Mammary epithelial cell (primary cell): ENCODE results near the gene FNDC5.

ENCODE experiments used
- CTCF ChIP-seq, 2 donors: IDR thresholded peaks in 1 of 2; conservative IDR thresholded peaks in 1 of 2; 2 replicates each; pipeline ENCODE4 v1.5.1; 2011 to 2012; ENCODE audit warnings: inconsistent platforms in 2 of 2, low read length in 2 of 2, mild to moderate bottlenecking in 2 of 2, control low read depth in 1 of 2, low read depth in 1 of 2; ENCODE audit not compliant: insufficient read depth in 1 of 2; ENCODE audit errors: extremely low read depth in 1 of 2
- EZH2 ChIP-seq: IDR thresholded peaks from 2 replicates; pipeline ENCODE4 v1.6.1; 2012; ENCODE audit warnings: low read length, inconsistent platforms, borderline replicate concordance

GRCh38 chr1:32895325-32896215, 24.9 kb upstream of the FNDC5 start:
- TF ChIP-seq EZH2 (no peak), CTCF (conservative IDR thresholded peaks at IDR 0.05 in 1 of 2, IDR thresholded peaks at IDR 0.05 in 1 of 2; ENCODE audit: extremely low read depth in 1 of 2, insufficient read depth in 1 of 2, low read depth in 1 of 2, low read length in 2 of 2) (no peak)
